Thymus (tissue), 11 donors: ENCODE results near the gene POFUT2. TPM values are rescaled to one million over a fixed set of nuclear protein-coding genes. Genes with fewer than 3 reads are reported as not detected.

ENCODE experiments used
- DNase-seq, 9 donors: peaks; one replicate each; pipeline ENCODE4 v3.0.0-alpha.2; 2013; ENCODE audit warnings: low spot score in 9 of 9, low read depth in 6 of 9, missing footprints in 1 of 9
- H3K27ac ChIP-seq, 2 donors: one replicate each; pipeline ENCODE4 v1.5.1; 2013; ENCODE audit warnings: control low read depth in 1 of 2, low read depth in 1 of 2, low read length in 1 of 2, mild to moderate bottlenecking in 1 of 2, moderate library complexity in 1 of 2
- H3K27me3 ChIP-seq, 2 donors: one replicate each; pipeline ENCODE4 v1.5.1; 2013; ENCODE audit warnings: low read length in 1 of 2; ENCODE audit not compliant: control insufficient read depth in 2 of 2, insufficient read depth in 1 of 2
- H3K36me3 ChIP-seq, 2 donors: one replicate each; pipeline ENCODE4 v1.5.1; 2013; ENCODE audit warnings: low read length in 1 of 2, mild to moderate bottlenecking in 1 of 2, moderate library complexity in 1 of 2; ENCODE audit not compliant: control insufficient read depth in 2 of 2, insufficient read depth in 2 of 2
- H3K4me1 ChIP-seq, 2 donors: one replicate each; pipeline ENCODE4 v1.5.1; 2013; ENCODE audit warnings: low read length in 2 of 2; ENCODE audit not compliant: control insufficient read depth in 2 of 2, insufficient read depth in 2 of 2
- H3K4me3 ChIP-seq, 2 donors: one replicate each; pipeline ENCODE4 v1.5.1; 2013; ENCODE audit warnings: low read length in 2 of 2, control low read depth in 1 of 2, mild to moderate bottlenecking in 1 of 2
- H3K9me3 ChIP-seq, 2 donors: one replicate each; pipeline ENCODE4 v1.5.1; 2013; ENCODE audit warnings: low read length in 1 of 2, mild to moderate bottlenecking in 1 of 2; ENCODE audit not compliant: control insufficient read depth in 2 of 2, insufficient read depth in 1 of 2
- WGBS: extraction: QIAGEN DNeasy Blood & Tissue Kit; methylation state at CpG from one replicate; pipeline ENCODE4 v1.1.7; 2013; 5-methylcytosine and 5-hydroxymethylcytosine counted together
- polyA plus RNA-seq: library from polyadenylated mRNA; stranded (reverse); fragments of 200-250 nt; gene quantifications from one replicate; pipeline ENCODE4 v1.2.3, GENCODE V29; 2013
- total RNA-seq: library from RNA; stranded (reverse); fragments of 120-200 nt; gene quantifications from one replicate; pipeline ENCODE4 v1.2.4, GENCODE V29; 2013
- donor health status: healthy.

Gene POFUT2
- total and polyA plus RNA-seq, 2 donors: 5.7 to 31.9 TPM

DNA sequence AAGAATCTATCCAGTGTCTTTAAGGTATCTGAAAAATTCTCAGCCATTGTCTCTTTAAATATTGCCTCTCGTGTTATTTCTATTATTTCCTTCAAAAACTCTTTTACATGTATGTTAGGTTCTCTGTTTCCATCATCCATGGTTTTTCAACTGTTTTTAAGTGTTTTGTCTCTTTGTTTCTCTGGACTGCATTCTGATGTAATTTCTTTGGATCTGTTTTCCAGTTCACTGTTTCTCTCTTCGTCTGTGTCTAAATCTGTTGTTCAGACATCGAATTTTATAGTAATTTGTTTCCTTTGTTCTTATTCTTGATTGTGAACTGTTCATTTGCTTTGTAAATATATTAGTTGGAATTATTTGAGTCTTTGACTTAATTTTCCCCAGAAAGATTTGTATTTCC is 44.1 kb downstream of the POFUT2 start:
- Histone ChIP-seq H3K9me3 (peaks cover 0 to 9% of the 10 kb centered on the region in 2 donors), H3K4me1 (no peaks in the 10 kb centered on the region), H3K27ac (no peak overlapping the region), H3K27me3 (peaks cover 0 to 6% of the 10 kb centered on the region in 2 donors), H3K36me3 (no peaks in the 10 kb centered on the region), H3K4me3 (no peak overlapping the region)
- WGBS: 79% methylated on average over 3 of the region's 3 CpGs
- no peak for DNase-seq

DNA sequence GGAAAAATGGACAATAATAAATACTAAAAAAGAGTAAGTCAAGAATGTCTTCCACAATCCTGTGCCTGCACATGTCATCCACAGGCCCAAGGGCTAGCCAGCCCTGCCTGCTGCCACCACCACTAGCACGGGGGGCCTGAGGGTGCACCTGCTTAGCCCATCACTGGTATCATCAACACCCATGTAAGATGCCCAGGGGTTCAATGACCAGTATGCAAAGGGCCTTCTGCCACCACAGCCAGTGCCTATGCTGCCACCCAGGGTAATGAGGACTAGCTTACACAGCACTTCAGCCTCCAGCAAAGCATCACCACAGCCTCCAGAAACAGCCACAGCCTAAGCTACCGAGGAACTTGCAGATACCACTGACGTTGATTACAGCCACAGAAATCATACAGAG is 46.3 kb downstream of the POFUT2 start:
- H3K36me3 ChIP-seq: no peaks in the 10 kb centered on the region
- peaks cover 0 to 9% of the 10 kb centered on the region in 2 donors for H3K9me3 ChIP-seq
- H3K4me3 ChIP-seq: no peak overlapping the region
- H3K27ac ChIP-seq: no peak overlapping the region
- DNase-seq: no peak
- whole genome bisulfite sequencing: 90% methylated on average over 3 of the region's 3 CpGs
- H3K4me1 ChIP-seq: no peaks in the 10 kb centered on the region
- no peaks in the 10 kb centered on the region for H3K27me3 ChIP-seq

DNA sequence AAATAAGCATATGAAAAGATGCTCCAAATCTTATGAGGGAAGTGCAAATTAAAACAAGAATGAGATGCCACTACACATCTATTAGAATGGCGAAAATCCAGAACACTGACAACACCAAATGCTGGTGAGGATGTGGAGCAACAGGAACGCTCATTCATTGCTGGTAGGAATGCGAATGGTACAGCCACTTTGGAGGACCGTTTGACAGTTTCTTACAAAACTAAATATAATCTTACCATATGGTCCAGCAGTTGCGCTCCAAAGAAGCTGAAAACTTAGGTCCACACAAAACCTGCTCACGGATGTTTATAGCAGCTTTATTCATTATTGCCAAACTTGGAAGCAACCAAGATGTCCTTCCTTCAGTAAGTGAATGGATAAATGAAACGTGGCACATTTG is 50.3 kb downstream of the POFUT2 start:
- H3K27me3 ChIP-seq: peaks cover 0 to 5% of the 10 kb centered on the region in 2 donors
- 96% methylated on average over 7 of the region's 7 CpGs for WGBS
- no peak overlapping the region for H3K4me3 ChIP-seq
- H3K9me3 ChIP-seq: peaks cover 0 to 3% of the 10 kb centered on the region in 2 donors
- DNase-seq: no peak
- no peak overlapping the region for H3K27ac ChIP-seq
- H3K36me3 ChIP-seq: no peaks in the 10 kb centered on the region
- no peaks in the 10 kb centered on the region for H3K4me1 ChIP-seq

DNA sequence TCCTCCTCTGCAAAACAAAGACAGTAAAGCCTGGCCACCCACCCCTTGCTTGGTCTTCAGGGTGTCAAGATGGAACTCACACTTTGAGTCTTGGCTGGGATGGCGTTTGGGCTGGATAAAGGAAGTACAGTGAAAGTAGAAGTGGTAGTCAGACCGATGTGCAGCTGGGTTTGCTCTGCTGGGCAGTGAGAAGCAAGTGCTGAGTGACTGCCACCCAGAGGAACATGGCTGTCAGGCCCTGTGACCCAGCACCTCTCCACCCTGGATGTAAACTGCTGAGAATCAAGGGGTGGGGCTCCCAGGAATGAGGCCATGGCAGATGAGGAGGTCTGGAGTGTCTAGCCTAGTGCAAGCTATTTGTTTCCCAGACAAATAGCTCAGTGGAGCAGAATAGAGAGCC is 51.2 kb downstream of the POFUT2 start:
- WGBS: 12% methylated on average over 2 of the region's 2 CpGs
- no peak overlapping the region for H3K27ac ChIP-seq
- H3K9me3 ChIP-seq: peaks cover 0 to 3% of the 10 kb centered on the region in 2 donors
- no peak for DNase-seq
- no peaks in the 10 kb centered on the region for H3K4me1 ChIP-seq
- peaks cover 0 to 5% of the 10 kb centered on the region in 2 donors for H3K27me3 ChIP-seq
- no peaks in the 10 kb centered on the region for H3K36me3 ChIP-seq
- no peak overlapping the region for H3K4me3 ChIP-seq

DNA sequence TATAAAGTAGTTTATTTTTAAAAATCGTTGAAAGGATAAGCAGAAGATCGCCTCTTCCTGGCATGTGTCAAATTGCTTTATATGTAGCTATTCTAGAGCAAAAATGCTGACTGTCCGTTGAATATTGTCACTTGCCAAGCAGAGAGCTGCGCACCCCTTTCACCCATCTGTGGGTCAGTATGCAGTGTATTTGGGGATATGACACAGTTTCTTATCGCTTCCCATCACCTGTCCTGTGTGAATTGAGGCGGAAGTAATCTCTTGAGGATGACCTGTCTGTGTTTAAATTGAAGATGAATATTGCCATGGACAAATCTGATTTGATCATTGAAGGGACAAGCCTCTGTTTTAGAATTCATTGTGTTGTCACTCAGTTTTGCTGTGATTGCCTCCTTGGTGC is 52.2 kb downstream of the POFUT2 start:
- H3K4me1 ChIP-seq: no peaks in the 10 kb centered on the region
- no peak overlapping the region for H3K27ac ChIP-seq
- H3K4me3 ChIP-seq: no peak overlapping the region
- WGBS: 95% methylated on average over 6 of the region's 6 CpGs
- H3K36me3 ChIP-seq: no peaks in the 10 kb centered on the region
- no peak for DNase-seq
- H3K27me3 ChIP-seq: peaks cover 0 to 5% of the 10 kb centered on the region in 2 donors
- H3K9me3 ChIP-seq: no peaks in the 10 kb centered on the region

DNA sequence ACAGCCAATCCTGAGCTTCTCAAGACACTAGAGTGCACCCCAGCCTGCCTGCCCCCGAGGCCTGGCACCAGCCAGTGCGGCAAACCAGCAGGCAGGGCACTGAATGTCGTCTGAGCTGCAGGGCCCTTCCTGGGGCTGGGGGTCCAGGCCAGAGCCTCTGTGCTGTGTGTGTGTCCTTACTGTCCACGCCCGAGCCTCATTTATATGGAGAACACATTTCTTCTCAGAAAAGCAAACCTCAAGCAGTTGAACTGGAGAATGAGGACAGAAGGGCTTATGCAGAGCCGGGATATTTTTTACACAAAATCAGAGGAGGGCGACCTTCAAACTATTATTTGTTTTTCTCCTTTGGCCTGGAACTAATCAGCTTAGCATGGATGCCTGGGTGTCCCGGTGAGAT is 52.7 kb downstream of the POFUT2 start:
- WGBS: 92% methylated on average over 8 of the region's 8 CpGs
- Histone ChIP-seq H3K27me3 (peaks cover 0 to 5% of the 10 kb centered on the region in 2 donors), H3K4me1 (no peaks in the 10 kb centered on the region), H3K36me3 (no peaks in the 10 kb centered on the region), H3K4me3 (no peak overlapping the region), H3K9me3 (no peaks in the 10 kb centered on the region), H3K27ac (no peak overlapping the region)
- DNase-seq: no peak

DNA sequence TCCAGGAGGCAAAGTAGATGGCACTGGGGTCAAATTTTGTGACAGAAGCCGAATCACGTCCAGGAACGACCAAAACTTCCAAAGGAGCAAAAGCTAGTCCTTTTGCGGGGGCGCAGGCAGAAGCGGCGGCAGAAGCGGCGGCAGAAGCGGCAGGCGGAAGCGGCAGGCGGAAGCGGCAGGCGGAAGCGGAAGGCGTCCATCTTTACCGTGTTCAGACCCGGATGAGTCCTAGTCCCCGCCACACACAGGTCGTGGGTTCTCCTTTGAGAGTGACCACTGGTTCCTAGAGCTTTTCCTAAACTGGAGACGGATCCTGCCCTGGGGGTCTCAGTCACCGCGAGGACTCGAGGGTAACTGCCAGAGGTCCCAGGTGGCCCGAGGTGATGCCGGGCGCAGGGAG is 53.6 kb downstream of the POFUT2 start:
- 91% methylated on average over 28 of the region's 28 CpGs for WGBS
- no peaks in the 10 kb centered on the region for H3K9me3 ChIP-seq
- no peak overlapping the region for H3K27ac ChIP-seq
- no peak for DNase-seq
- no peaks in the 10 kb centered on the region for H3K36me3 ChIP-seq
- no peaks in the 10 kb centered on the region for H3K4me1 ChIP-seq
- H3K4me3 ChIP-seq: no peak overlapping the region
- H3K27me3 ChIP-seq: peaks cover 0 to 5% of the 10 kb centered on the region in 2 donors

DNA sequence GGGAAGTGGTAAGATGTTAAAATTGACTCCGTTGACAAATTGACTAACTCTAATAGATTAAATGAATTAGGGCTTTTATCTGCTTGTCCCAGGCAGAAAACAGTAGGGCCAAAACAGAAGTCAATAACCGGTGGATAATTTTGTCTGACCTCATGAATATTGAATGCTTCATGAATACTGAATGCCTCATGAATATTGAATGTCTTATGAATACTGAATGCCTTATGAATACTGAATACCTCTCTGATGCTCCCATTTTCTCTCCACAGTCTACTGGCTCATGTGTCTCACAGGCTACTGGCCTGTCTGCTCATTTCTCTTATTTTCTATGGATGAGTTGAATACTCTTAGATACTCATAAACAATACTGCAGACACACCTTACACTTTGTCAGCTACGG is 56.0 kb downstream of the POFUT2 start:
- no peak for DNase-seq
- Histone ChIP-seq H3K27me3 (peaks cover 0 to 5% of the 10 kb centered on the region in 2 donors), H3K9me3 (no peaks in the 10 kb centered on the region), H3K36me3 (no peaks in the 10 kb centered on the region), H3K4me3 (no peak overlapping the region), H3K4me1 (peaks cover 0 to 2% of the 10 kb centered on the region in 2 donors), H3K27ac (no peak overlapping the region)
- WGBS: 96% methylated on average over 3 of the region's 3 CpGs

DNA sequence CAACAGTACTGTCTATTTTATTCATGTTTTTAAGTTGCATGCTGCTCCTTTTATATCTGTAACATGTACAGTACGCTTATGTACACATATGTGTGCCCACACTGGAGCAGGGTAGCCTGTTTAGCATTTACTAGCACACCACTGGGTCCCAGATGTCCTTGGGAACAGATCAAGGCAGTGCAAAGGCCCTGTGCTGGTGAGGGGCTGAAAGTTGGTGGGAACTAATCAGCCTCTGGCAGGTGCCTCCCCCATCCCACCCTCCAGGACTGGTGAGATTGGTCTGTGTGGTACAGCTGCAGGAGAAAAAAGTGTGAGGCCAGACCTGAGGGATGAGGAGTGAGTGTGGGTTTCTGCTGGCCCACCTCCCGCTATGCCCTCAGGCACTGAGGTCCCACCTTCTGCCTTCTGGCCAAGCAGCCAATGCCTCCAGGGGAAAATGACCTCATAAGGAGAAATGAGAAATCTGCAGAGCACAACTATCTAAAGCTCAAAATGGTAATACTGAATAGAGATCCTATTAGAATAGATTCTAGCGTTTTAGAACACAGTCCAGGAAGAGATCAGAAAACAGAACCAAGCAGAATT is 58.9 kb downstream of the POFUT2 start:
- Histone ChIP-seq H3K27ac (no peak overlapping the region), H3K9me3 (no peaks in the 10 kb centered on the region), H3K36me3 (no peaks in the 10 kb centered on the region), H3K27me3 (no peaks in the 10 kb centered on the region), H3K4me1 (peaks cover 0 to 12% of the 10 kb centered on the region in 2 donors), H3K4me3 (no peak overlapping the region)
- no peak for DNase-seq
- WGBS: 95% methylated on average over 3 of the region's 3 CpGs
